ENCODE results near the gene C12orf50.
"Not testable (repeated sequence)": the region's sequence is repeated elsewhere in the genome, so short reads cannot be mapped to it uniquely, and the experiment has no call there.

Gene C12orf50, protein sequence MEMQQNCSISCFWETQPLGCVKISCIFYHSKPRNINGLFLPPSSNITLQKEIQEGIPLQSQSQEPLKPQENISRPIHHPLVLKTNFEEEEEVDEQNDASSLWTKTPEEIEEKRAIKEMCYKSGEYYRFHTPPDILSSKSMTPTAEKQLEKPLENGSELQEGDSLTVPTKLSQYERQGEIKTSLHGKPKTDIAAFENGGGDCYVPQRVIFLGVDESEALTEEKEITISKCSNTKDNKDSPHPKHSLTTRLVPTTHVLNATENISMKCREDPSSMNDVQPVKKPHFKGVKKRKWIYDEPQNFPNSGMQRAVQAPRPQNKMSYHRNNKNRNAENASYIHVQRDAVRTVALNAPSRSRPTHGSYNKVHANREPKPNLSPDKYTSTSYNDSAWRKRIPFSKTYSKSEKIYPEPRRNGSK

DNA sequence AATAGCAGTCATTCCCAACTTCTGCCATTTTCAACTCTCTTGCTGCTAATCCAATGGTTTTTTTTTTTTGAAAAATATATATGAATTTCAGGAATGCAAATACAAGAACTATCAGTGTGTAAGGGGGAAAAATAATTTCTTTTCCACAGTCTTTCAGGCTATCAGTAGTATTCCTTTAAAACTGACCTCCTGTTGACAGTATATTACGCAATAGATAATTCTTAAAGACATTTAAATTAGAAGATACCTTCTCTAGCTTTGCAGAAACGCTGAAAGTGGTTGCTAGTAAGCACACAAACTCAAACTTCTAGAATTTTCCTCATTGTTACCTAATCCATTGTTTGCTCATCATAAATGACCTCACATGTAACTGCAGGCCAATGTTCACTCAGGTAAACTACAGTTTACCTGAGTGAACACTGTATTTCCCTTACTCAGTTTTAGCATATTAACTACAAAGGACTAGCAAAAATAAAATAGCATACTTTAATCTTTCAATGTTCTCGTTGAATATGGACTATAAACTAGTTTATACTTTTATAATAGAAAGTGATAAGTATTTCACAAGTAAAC lies at the start of gene C12orf50:
C12orf50 (minus strand) TSS at position 309 of the 573 bp plus-strand sequence. CDS start 2,439 bp downstream, outside the sequence.
- no peak for DNase-seq

- DNase-seq: no peak
These were observed 38.1 kb upstream of the C12orf50 start for GRCh38 chr12:88067301-88067700.

DNA sequence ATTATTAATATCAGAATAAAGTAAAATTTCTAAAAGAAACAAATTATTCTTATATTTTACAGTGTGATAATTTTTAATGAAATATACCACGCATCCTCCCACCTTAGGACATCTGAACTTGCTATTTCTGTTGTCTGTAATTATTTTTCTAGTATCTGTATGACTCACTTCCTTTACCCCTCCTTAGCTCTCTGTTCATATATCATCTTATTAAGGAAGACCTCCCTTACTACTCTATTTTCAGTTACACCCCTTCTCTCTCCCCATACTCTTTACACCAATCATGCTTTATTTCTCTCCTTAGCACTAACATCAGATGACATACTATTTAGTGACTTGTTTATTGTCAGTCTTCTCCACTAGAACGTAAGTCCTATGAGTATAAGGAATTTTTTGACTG lies 34.2 kb upstream of the C12orf50 start:
- DNase-seq: no peak

GRCh38 chr12:88062474-88062873 lies 33.3 kb upstream of the C12orf50 start:
- no peak for DNase-seq

DNA sequence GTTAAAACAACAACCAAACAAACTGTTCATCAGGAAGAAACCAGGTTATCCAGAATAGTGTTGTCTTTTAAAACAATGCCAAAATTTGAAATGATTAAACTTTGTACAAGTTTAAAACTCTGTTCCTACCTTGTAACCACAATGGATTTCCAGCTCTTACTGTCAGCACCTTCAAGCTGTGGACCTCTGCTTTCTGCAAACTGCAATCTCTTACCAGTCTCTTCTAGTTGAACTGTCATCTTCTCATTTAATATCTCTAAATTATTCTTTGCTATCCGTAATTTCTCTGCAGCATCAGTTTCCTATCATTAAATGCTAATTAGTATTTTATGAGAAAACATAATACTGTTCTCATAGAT lies 29.5 kb upstream of the C12orf50 start:
- no peak for DNase-seq

DNA sequence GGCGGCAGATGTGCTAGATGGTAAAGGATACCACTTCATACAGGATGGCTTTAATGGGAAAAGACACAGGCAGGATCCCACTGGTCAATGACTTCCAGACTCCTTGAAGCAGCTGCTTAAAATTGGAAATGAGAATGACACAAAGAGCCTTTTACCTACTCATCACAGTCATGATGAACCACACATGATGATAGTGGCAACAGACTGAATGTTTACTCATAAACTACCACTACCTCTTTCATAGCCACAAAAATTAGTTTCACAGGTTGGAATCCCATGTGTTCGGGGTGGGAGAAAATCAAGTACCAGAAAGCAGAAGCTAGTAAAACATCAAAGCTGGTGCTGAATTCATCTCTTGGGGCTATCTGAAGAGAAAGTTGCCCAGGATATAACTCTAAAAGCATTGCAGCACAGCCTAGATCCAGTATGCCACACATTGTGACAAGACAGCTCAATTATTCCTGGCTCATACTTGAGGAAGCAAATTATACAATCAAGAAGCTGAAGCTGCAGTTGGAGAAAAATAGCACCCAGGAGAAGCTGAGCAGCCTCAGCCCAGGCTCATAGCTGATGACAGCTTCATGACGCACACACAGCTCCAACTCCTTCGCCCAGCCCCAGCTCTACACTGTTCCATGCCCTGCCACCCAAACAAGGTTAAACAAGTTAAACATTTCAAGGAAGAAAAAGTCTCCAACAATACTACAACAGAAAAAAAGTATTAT lies 29.0 kb upstream of the C12orf50 start:
- no peak for DNase-seq

GRCh38 chr12:88056571-88056970 lies 27.4 kb upstream of the C12orf50 start:
- DNase-seq: no peak

GRCh38 chr12:88052686-88053085 lies 23.5 kb upstream of the C12orf50 start:
- DNase-seq: peak in 1 of 2 donors; percentile 11

DNA sequence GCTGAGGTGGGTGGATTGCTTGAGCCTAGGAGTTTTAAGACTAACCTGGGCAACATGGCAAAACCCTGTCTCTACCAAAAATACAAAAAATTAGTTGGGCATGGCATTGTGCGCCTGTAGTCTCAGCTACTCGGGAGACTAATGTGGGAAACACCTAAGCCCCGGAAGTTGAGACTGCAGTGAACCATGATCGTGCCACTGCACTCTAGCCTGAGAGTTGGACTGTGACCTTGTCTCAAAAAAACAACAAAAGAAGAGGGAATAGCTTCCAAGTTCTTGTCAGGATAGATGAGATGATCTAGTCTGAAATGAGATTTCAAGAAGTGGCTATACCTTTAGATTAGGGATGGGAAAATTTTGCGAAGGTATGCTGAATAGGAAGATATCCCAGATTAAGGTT lies 14.8 kb upstream of the C12orf50 start:
- DNase-seq: no peak

GRCh38 chr12:88037770-88038169 lies 8.6 kb upstream of the C12orf50 start:
- no peak for DNase-seq

GRCh38 chr12:88036353-88036965 lies 7.3 kb upstream of the C12orf50 start:
- DNase-seq: no peak

- peak in 1 of 2 donors; percentile 32 for DNase-seq
These were observed 6.7 kb upstream of the C12orf50 start for GRCh38 chr12:88035907-88036289.

- peak; percentile 86 for DNase-seq
These were observed 6.2 kb upstream of the C12orf50 start for GRCh38 chr12:88035271-88035906.

GRCh38 chr12:88031161-88031560 lies 2.0 kb upstream of the C12orf50 start:
- not testable (repeated sequence) for DNase-seq

GRCh38 chr12:88026196-88026595 lies 3.0 kb downstream of the C12orf50 start:
- DNase-seq: no peak

- no peak for DNase-seq
These were observed 11.2 kb downstream of the C12orf50 start for GRCh38 chr12:88017964-88018363.

DNA sequence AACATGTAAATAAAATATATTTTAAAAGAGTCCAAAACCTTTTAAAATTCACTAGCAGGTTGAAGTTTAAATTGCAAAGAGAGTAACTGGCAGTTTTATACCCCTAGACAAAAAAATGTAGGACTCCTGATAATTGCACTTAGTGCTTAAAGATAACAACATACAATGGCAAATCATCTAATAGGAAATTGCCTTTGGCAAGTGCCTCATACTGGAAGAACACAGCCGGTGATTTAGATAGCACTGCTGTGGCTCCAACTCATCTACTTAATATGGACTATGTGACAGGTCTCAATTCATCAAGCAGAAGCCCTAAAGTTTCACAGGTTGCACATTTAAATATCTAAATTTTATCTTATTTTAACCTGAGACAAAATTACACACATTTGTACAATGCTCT lies 13.4 kb downstream of the C12orf50 start:
- no peak for DNase-seq

DNA sequence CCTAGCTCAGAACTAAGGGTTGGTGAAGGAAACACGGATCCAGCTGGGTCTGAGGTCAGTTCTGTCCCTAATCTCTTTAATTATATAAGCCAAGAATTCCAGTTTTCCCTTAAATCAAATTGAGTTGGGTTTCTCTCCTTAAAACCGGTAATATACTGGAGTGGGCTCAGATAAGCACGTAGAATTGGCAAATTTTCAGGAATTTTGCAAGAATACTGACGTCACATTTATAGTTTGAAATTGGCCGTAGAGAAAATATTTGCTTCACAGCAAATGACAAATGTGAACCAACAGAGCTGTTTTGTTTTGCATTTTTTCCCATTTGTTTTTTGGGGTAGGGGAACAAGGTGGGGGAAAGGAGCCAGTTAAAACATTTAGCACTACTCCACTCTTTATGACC lies 17.4 kb downstream of the C12orf50 start:
- no peak for DNase-seq

GRCh38 chr12:88006351-88006750 lies 22.9 kb downstream of the C12orf50 start:
- DNase-seq: no peak

DNA sequence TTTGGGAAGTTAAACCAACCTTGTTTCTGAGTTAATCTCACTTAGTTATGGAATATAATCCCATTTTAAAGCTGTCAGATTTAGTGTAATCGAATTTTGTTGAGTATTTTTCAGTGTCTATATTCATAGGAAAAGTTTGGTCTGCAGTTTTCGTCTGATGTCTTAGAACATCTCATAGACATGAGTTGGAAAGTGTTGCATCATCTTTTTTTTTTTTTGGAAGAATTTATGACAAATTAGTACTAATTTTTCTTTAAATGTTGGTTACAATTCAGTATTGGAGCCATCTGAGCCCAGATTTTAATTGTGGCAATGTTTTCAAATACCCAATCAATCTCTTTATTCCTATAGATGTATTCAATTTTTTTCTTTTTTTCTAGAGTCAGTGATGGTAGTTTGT lies 27.9 kb downstream of the C12orf50 start:
- no peak for DNase-seq

- peak; percentile 15 to 28 for DNase-seq
These were observed 33.5 kb downstream of the C12orf50 start for GRCh38 chr12:87995581-87996178.

DNA sequence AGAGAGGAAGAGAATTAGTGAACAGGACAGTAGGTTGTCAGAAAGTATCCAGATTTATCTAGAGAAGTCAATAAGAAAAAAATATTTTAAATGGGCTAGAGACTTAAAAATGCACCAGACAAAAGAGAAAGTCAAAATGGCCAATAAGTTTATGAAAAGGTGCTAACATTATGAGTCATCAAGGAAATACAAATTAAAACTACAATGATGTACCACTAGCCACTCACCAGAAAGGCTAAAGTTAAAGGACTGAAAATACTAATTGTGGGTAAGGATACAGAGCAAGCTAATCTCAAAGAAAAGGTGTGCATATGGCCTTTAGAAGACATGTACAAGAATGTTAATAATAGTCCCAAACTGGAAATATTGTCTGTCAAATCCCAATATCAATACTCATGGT lies 37.7 kb downstream of the C12orf50 start:
- no peak for DNase-seq

GRCh38 chr12:87988534-87988933 lies 40.7 kb downstream of the C12orf50 start:
- no peak for DNase-seq

Data from CD4-positive, alpha-beta T cell treated with Interleukin-4 for 1 hour (primary cell).